T1000 (cell line): ENCODE measurements around the gene BCL7B.
"Not testable (repeated sequence)": the region's sequence is repeated elsewhere in the genome, so short reads cannot be mapped to it uniquely, and the experiment has no call there.

Experiments used
- DNase-seq: peaks from one replicate; lab custom pipeline; 2025; ENCODE audit warnings: mixed read lengths; lab: John Stamatoyannopoulos, UW

The BCL7B gene

GRCh38 chr7:73535918-73536317, 21.6 kb downstream of the BCL7B start:
- DNase-seq = not testable (repeated sequence)

- no peak for DNase-seq
Measured at GRCh38 chr7:73533742-73534141, 23.7 kb downstream of the BCL7B start.

GRCh38 chr7:73532224-73532623, 25.3 kb downstream of the BCL7B start:
- DNase-seq = no peak

GRCh38 chr7:73530800-73531199, 26.7 kb downstream of the BCL7B start:
- no peak for DNase-seq

- no peak for DNase-seq
Measured at GRCh38 chr7:73526896-73527821, 30.3 kb downstream of the BCL7B start.

- not testable (repeated sequence) for DNase-seq
Measured at GRCh38 chr7:73526158-73526494, 31.4 kb downstream of the BCL7B start.

- DNase-seq = peak; percentile 85
Measured at GRCh38 chr7:73522105-73522872, 35.2 kb downstream of the BCL7B start, which contains the start of gene BAZ1B. BAZ1B (minus strand) TSS chr7:73522293; CDS start chr7:73521933, 360 bp downstream.

GRCh38 chr7:73521636-73522104, 35.8 kb downstream of the BCL7B start:
- DNase-seq = no peak

GRCh38 chr7:73520673-73521635, 36.5 kb downstream of the BCL7B start:
- no peak for DNase-seq

- no peak for DNase-seq
Measured at GRCh38 chr7:73519867-73520672, 37.4 kb downstream of the BCL7B start.

GRCh38 chr7:73518470-73518869, 39.0 kb downstream of the BCL7B start:
- no peak for DNase-seq

- DNase-seq = no peak
Measured at GRCh38 chr7:73517241-73517995, 40.1 kb downstream of the BCL7B start.

GRCh38 chr7:73515178-73515577, 42.3 kb downstream of the BCL7B start:
- DNase-seq = no peak

GRCh38 chr7:73512018-73512780, 45.3 kb downstream of the BCL7B start:
- no peak for DNase-seq

GRCh38 chr7:73509463-73509862, 48.0 kb downstream of the BCL7B start:
- no peak for DNase-seq

GRCh38 chr7:73507556-73507955, 49.9 kb downstream of the BCL7B start:
- no peak for DNase-seq

GRCh38 chr7:73504920-73505319, 52.6 kb downstream of the BCL7B start:
- DNase-seq = no peak

- no peak for DNase-seq
Measured at GRCh38 chr7:73504017-73504416, 53.5 kb downstream of the BCL7B start.

GRCh38 chr7:73503229-73503628, 54.3 kb downstream of the BCL7B start:
- no peak for DNase-seq
